Right lobe of liver (tissue), 4 donors: ENCODE results near the gene DOC2A.

Source experiments
- POLR2A ChIP-seq: fragments of 450-650 bp; IDR thresholded peaks from one replicate; pipeline ENCODE4 v1.6.1; 2017; ENCODE audit warnings: antibody characterized with exemption, mild to moderate bottlenecking
- TF ChIP-seq, protein P1 (sequence below), 4 donors: fragments of 200-600 bp in 3 of 4; fragments of 450-650 bp in 1 of 4; IDR thresholded peaks; one replicate each; pipeline versions ENCODE4 v1.5.1 to v1.8.0; 2016 to 2022; ENCODE audit warnings: antibody characterized with exemption in 4 of 4, mild to moderate bottlenecking in 2 of 4
- donor health status: DM: no; HTN: no; CAD: no.
- donor health status: DM: no; HTN: no; CAD: no.
- donor health status: DM: no; HTN: yes; CAD: no.

DNA sequence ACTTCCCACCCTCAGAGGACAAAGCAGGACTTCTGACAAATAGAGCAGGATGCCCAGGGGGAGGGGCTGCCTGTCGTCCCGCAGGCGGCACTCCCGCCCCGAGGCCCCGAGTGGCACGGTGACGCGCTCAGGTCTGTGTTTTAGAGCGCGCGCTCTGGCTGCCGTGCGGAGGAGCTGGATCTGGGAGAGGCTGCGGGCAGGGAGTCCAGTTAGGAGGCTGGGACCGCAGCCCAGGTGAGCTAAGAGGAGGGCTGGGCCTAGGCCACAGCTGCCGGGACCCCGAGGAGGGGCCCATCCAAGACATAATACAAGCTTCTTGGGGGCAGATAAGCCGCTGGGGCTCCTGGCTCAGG is 6.4 kb downstream of the DOC2A start:
- TF ChIP-seq, protein P1, sequence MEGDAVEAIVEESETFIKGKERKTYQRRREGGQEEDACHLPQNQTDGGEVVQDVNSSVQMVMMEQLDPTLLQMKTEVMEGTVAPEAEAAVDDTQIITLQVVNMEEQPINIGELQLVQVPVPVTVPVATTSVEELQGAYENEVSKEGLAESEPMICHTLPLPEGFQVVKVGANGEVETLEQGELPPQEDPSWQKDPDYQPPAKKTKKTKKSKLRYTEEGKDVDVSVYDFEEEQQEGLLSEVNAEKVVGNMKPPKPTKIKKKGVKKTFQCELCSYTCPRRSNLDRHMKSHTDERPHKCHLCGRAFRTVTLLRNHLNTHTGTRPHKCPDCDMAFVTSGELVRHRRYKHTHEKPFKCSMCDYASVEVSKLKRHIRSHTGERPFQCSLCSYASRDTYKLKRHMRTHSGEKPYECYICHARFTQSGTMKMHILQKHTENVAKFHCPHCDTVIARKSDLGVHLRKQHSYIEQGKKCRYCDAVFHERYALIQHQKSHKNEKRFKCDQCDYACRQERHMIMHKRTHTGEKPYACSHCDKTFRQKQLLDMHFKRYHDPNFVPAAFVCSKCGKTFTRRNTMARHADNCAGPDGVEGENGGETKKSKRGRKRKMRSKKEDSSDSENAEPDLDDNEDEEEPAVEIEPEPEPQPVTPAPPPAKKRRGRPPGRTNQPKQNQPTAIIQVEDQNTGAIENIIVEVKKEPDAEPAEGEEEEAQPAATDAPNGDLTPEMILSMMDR (IDR thresholded peaks at IDR 0.05): no peak
- no peak for TF ChIP-seq POLR2A
